Measurements from ENCODE around the gene CEP192.

The CEP192 gene

GRCh38 chr18:13139885-13140450 is 148.8 kb downstream of the CEP192 start:
- DNase-seq = no peak

- DNase-seq = no peak
These were observed 150.0 kb downstream of the CEP192 start for GRCh38 chr18:13141209-13141608.

GRCh38 chr18:13145636-13146190 is 154.6 kb downstream of the CEP192 start:
- DNase-seq = no peak

- no peak for DNase-seq
These were observed 156.0 kb downstream of the CEP192 start for GRCh38 chr18:13147130-13147529.

GRCh38 chr18:13151656-13152055 is 160.5 kb downstream of the CEP192 start:
- DNase-seq = no peak

GRCh38 chr18:13158428-13158827 is 167.3 kb downstream of the CEP192 start:
- DNase-seq = no peak

- peak in 5 of 56 donors; percentile 7 to 40 (median 11) for DNase-seq
These were observed 168.4 kb downstream of the CEP192 start for GRCh38 chr18:13159579-13159978.

- DNase-seq = no peak
These were observed 170.2 kb downstream of the CEP192 start for GRCh38 chr18:13161276-13161899.

- DNase-seq = no peak
These were observed 172.2 kb downstream of the CEP192 start for GRCh38 chr18:13163167-13163927.

GRCh38 chr18:13164406-13164805 is 173.2 kb downstream of the CEP192 start:
- no peak for DNase-seq

GRCh38 chr18:13165636-13166423 is 174.7 kb downstream of the CEP192 start:
- no peak for DNase-seq

- no peak for DNase-seq
These were observed 182.5 kb downstream of the CEP192 start for GRCh38 chr18:13173578-13174145.

All from nucleus accumbens (tissue), 56 donors.